Mesenchymal stem cell (in vitro differentiated cells and primary cell): ENCODE measurements around the gene ATP2A1. TPM values are rescaled to one million over a fixed set of nuclear protein-coding genes. Genes with fewer than 3 reads are reported as not detected.

Experiments used
- DNase-seq: peaks from one replicate; pipeline ENCODE4 v3.0.0-alpha.2; 2013
- H2AFZ ChIP-seq: one replicate; pipeline ENCODE4 v1.6.1; 2013; ENCODE audit warnings: low read depth, mild to moderate bottlenecking, control low read depth, inconsistent platforms, low read length, moderate library complexity
- H2AK5ac ChIP-seq: 2 replicates; pipeline ENCODE4 v1.6.1; 2013; ENCODE audit warnings: low read length, moderate library complexity, mild to moderate bottlenecking, inconsistent platforms; ENCODE audit not compliant: severe bottlenecking
- H2BK120ac ChIP-seq: one replicate; pipeline ENCODE4 v1.6.1; 2013; ENCODE audit warnings: low read depth, mild to moderate bottlenecking, inconsistent platforms, low read length, moderate library complexity
- H2BK12ac ChIP-seq, 2 experiments: one replicate each; pipeline ENCODE4 v1.6.1; 2013; ENCODE audit warnings: inconsistent platforms in 2 of 2, low read length in 2 of 2, mild to moderate bottlenecking in 2 of 2, moderate library complexity in 2 of 2, control low read depth in 1 of 2
- H2BK15ac ChIP-seq: one replicate; pipeline ENCODE4 v1.6.1; 2013; ENCODE audit warnings: mild to moderate bottlenecking, low read depth, inconsistent platforms; ENCODE audit not compliant: poor library complexity, severe bottlenecking
- H2BK5ac ChIP-seq: 2 replicates; pipeline ENCODE4 v1.6.1; 2013; ENCODE audit warnings: low read depth, mild to moderate bottlenecking, low read length, control low read depth, inconsistent platforms; ENCODE audit not compliant: poor library complexity, severe bottlenecking
- H3K14ac ChIP-seq, 2 experiments: one replicate each; pipeline ENCODE4 v1.6.1; 2013; ENCODE audit warnings: inconsistent platforms in 2 of 2, low read length in 2 of 2, control low read depth in 1 of 2, mild to moderate bottlenecking in 1 of 2, moderate library complexity in 1 of 2
- H3K18ac ChIP-seq, 2 experiments: one replicate each; pipeline ENCODE4 v1.6.1; 2013; ENCODE audit warnings: inconsistent platforms in 2 of 2, low read length in 2 of 2, control low read depth in 1 of 2, low read depth in 1 of 2, mild to moderate bottlenecking in 1 of 2
- H3K23ac ChIP-seq, 2 experiments: one replicate each; pipeline ENCODE4 v1.6.1; 2013; ENCODE audit warnings: inconsistent platforms in 2 of 2, low read length in 2 of 2, mild to moderate bottlenecking in 2 of 2, moderate library complexity in 2 of 2, control low read depth in 1 of 2
- H3K27ac ChIP-seq: 2 replicates; pipeline ENCODE4 v1.5.1; 2013; ENCODE audit warnings: mild to moderate bottlenecking, moderate library complexity, low read length, control low read depth, inconsistent platforms; ENCODE audit not compliant: poor library complexity, severe bottlenecking
- H3K27me3 ChIP-seq, 2 experiments: 2 replicates each; pipeline versions ENCODE4 v1.6.1 to v1.7.0; 2013; ENCODE audit warnings: low read length in 2 of 2, mild to moderate bottlenecking in 2 of 2, moderate library complexity in 2 of 2, control low read depth in 1 of 2, inconsistent platforms in 1 of 2; ENCODE audit not compliant: control insufficient read depth in 1 of 2, insufficient read depth in 1 of 2
- H3K36me3 ChIP-seq, 2 experiments: 2 replicates each; pipeline versions ENCODE4 v1.6.1 to v1.7.0; 2013; ENCODE audit warnings: low read length in 2 of 2, control low read depth in 1 of 2, inconsistent platforms in 1 of 2, low read depth in 1 of 2, mild to moderate bottlenecking in 1 of 2; ENCODE audit not compliant: insufficient read depth in 2 of 2, control insufficient read depth in 1 of 2
- H3K4ac ChIP-seq, 2 experiments: one replicate each; pipeline ENCODE4 v1.6.1; 2013; ENCODE audit warnings: inconsistent platforms in 2 of 2, low read length in 2 of 2, mild to moderate bottlenecking in 2 of 2, moderate library complexity in 2 of 2, control low read depth in 1 of 2, low read depth in 1 of 2
- H3K4me1 ChIP-seq: 2 replicates; pipeline ENCODE4 v1.6.1; 2013; ENCODE audit warnings: low read depth, low read length, control low read depth; ENCODE audit not compliant: control insufficient read depth, insufficient read depth
- H3K4me2 ChIP-seq: 2 replicates; pipeline ENCODE4 v1.6.1; 2013; ENCODE audit warnings: low read length, mild to moderate bottlenecking, inconsistent platforms; ENCODE audit not compliant: poor library complexity, severe bottlenecking
- H3K4me3 ChIP-seq, 2 experiments: 2 replicates each; pipeline versions ENCODE4 v1.5.1 to v1.7.0; 2013; ENCODE audit warnings: low read length in 2 of 2, mild to moderate bottlenecking in 2 of 2, control low read depth in 1 of 2, low read depth in 1 of 2; ENCODE audit not compliant: insufficient read depth in 1 of 2
- H3K79me1 ChIP-seq: replicated peaks from 2 replicates; pipeline ENCODE4 v1.6.1; 2013; ENCODE audit warnings: mild to moderate bottlenecking, control low read depth, low read length, inconsistent platforms; ENCODE audit not compliant: poor library complexity, severe bottlenecking
- H3K9ac ChIP-seq: 2 replicates; pipeline ENCODE4 v1.7.0; 2013; ENCODE audit warnings: mild to moderate bottlenecking, low read length, moderate library complexity
- H3K9me3 ChIP-seq: 2 replicates; pipeline ENCODE4 v1.7.0; 2013; ENCODE audit warnings: mild to moderate bottlenecking, low read length; ENCODE audit not compliant: control insufficient read depth
- H4K8ac ChIP-seq: one replicate; pipeline ENCODE4 v1.6.1; 2013; ENCODE audit warnings: inconsistent platforms, mild to moderate bottlenecking, low read length, moderate library complexity
- H4K91ac ChIP-seq: one replicate; pipeline ENCODE4 v1.6.1; 2013; ENCODE audit warnings: mild to moderate bottlenecking, low read length, inconsistent platforms
- WGBS: methylation state at CpG from one replicate; pipeline ENCODE4 v1.1.7; 2013; ENCODE audit warnings: mixed read lengths; 5-methylcytosine and 5-hydroxymethylcytosine counted together
- small RNA-seq: library from polyadenylated mRNA; stranded (forward); fragments of <200 nt; extraction: miRNeasy Mini kit (QIAGEN cat#:217004); gene quantifications from one replicate; pipeline ENCODE3, GENCODE V24; 2013; ENCODE audit warnings: low read depth

ATP2A1 gene

DNA sequence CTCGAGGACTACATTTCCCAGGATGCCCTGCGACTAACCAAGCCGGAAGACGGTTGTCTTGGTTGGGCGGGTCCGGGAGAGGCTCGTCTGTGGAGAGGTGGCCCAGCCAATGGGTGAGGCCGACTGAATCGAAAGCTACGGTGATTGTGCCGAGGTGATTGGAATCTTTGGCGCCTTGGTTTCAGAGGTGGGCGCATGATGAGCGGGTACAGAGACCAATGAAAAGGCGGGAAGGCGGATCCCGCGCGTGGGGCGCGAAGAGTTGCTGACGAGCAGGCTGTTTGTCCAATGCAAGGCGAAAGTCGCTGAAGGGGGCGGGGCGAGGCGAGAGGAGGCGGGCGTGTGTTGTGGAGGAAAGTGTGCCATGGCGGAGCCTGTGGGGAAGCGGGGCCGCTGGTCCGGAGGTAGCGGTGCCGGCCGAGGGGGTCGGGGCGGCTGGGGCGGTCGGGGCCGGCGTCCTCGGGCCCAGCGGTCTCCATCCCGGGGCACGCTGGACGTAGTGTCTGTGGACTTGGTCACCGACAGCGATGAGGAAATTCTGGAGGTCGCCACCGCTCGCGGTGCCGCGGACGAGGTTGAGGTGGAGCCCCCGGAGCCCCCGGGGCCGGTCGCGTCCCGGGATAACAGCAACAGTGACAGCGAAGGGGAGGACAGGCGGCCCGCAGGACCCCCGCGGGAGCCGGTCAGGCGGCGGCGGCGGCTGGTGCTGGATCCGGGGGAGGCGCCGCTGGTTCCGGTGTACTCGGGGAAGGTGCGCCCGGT lies 72.5 kb downstream of the ATP2A1 start, which contains the start of gene NFATC2IP:
NFATC2IP (plus strand) TSS at position 290 of the 762 bp plus-strand sequence; CDS start at position 365, 75 bp downstream.
- Histone ChIP-seq H3K27ac (peak within 1 kb of the TSS; percentile 60), H2AK5ac (no peak within 1 kb of the TSS), H3K36me3 (peaks cover 22 to 32% of the 10 kb centered on the region in 2 experiments), H3K79me1 (peaks cover 23% of the 10 kb centered on the region), H4K8ac (peak within 1 kb of the TSS; percentile 90), H3K9ac (peak within 1 kb of the TSS; percentile 90), H4K91ac (peak within 1 kb of the TSS; percentile 74), H2BK120ac (peak within 1 kb of the TSS; percentile 54), H3K23ac (peak within 1 kb of the TSS in 1 of 2 experiments; percentile 57), H2BK15ac (peak within 1 kb of the TSS; percentile 78), H3K27me3 (no peaks in the 10 kb centered on the region), H3K4me3 (peak within 1 kb of the TSS; percentile 93 to 95), H3K4ac (peak within 1 kb of the TSS; percentile 46 to 88), H2BK5ac (no peak within 1 kb of the TSS), H3K14ac (peak within 1 kb of the TSS in 1 of 2 experiments; percentile 10), H3K18ac (peak within 1 kb of the TSS; percentile 61 to 84), H3K9me3 (no peaks in the 10 kb centered on the region), H3K4me2 (peak within 1 kb of the TSS; percentile 97), H3K4me1 (peaks cover 10% of the 10 kb centered on the region), H2AFZ (peak within 1 kb of the TSS; percentile 80), H2BK12ac (peak within 1 kb of the TSS in 1 of 2 experiments; percentile 6)
- DNase-seq, result peak; percentile 100
- 1% methylated on average over 66 of the region's 79 CpGs for WGBS

GRCh38 chr16:28951410-28951943 lies 73.2 kb downstream of the ATP2A1 start:
- Histone ChIP-seq H3K27ac (no peak overlapping the region), H3K36me3 (peaks cover 29 to 38% of the 10 kb centered on the region in 2 experiments), H2BK120ac (peak overlapping the region; percentile 54)

More at GRCh38 chr16:28951410-28951943, 73.2 kb downstream of the ATP2A1 start:
- H3K18ac ChIP-seq, result peak overlapping the region in 1 of 2 experiments; percentile 77
- no peak overlapping the region for H2BK5ac ChIP-seq
- H2BK15ac ChIP-seq, result peak overlapping the region; percentile 78
- H3K9me3 ChIP-seq, result no peaks in the 10 kb centered on the region
- peak overlapping the region; percentile 90 for H3K9ac ChIP-seq
- no peak overlapping the region for H2BK12ac ChIP-seq
- peak overlapping the region; percentile 74 for H4K91ac ChIP-seq
- no peak overlapping the region for H3K14ac ChIP-seq
- no peaks in the 10 kb centered on the region for H3K27me3 ChIP-seq
- H3K23ac ChIP-seq, result peak overlapping the region in 1 of 2 experiments; percentile 57
- DNase-seq, result no peak
- 2% methylated on average over 17 of the region's 17 CpGs for WGBS
- peak overlapping the region; percentile 97 for H3K4me2 ChIP-seq
- H4K8ac ChIP-seq, result no peak overlapping the region
- peaks cover 9% of the 10 kb centered on the region for H3K4me1 ChIP-seq
- peak overlapping the region; percentile 80 for H2AFZ ChIP-seq
- no peak overlapping the region for H2AK5ac ChIP-seq
- peaks cover 28% of the 10 kb centered on the region for H3K79me1 ChIP-seq
- no peak overlapping the region for H3K4ac ChIP-seq
- peak overlapping the region; percentile 93 to 95 for H3K4me3 ChIP-seq

Small RNA genes within 50 kb of the gene (small RNA-seq; reads per million reads assigned to genes)
- gene RF00416, result not detected
